Measurements from ENCODE around the gene UROS.

The UROS gene

GRCh38 chr10:125859128-125859817 lies 36.2 kb upstream of the UROS start:
- no peaks in the 10 kb centered on the region for H3K9me3 Mint-ChIP-seq
- no peaks in the 10 kb centered on the region for H3K27me3 Mint-ChIP-seq (ENCODE audit: low read depth)

GRCh38 chr10:125857185-125857760 lies 34.2 kb upstream of the UROS start:
- H3K36me3 Mint-ChIP-seq (ENCODE audit: low read depth) = peaks cover 24% of the 10 kb centered on the region
- no peak for TF ChIP-seq CTCF (IDR thresholded peaks at IDR 0.05; ENCODE audit: unreplicated experiment in 3 of 3)
- H3K9me3 Mint-ChIP-seq = no peaks in the 10 kb centered on the region
- no peak overlapping the region for H3K4me3 Mint-ChIP-seq
- H3K4me1 Mint-ChIP-seq = no peaks in the 10 kb centered on the region
- H3K27me3 Mint-ChIP-seq (ENCODE audit: low read depth) = no peaks in the 10 kb centered on the region
- H3K27ac Mint-ChIP-seq = no peak overlapping the region

More at GRCh38 chr10:125859128-125859817, 36.2 kb upstream of the UROS start:
- no peak overlapping the region for H3K4me3 Mint-ChIP-seq
- H3K36me3 Mint-ChIP-seq (ENCODE audit: low read depth) = peaks cover 14% of the 10 kb centered on the region
- TF ChIP-seq CTCF (IDR thresholded peaks at IDR 0.05; ENCODE audit: unreplicated experiment in 3 of 3) = no peak
- no peak overlapping the region for H3K27ac Mint-ChIP-seq
- no peaks in the 10 kb centered on the region for H3K4me1 Mint-ChIP-seq

- no peaks in the 10 kb centered on the region for H3K9me3 Mint-ChIP-seq
- H3K27me3 Mint-ChIP-seq (ENCODE audit: low read depth) = no peaks in the 10 kb centered on the region
- H3K27ac Mint-ChIP-seq = no peak overlapping the region
- H3K4me3 Mint-ChIP-seq = no peak overlapping the region
- no peaks in the 10 kb centered on the region for H3K4me1 Mint-ChIP-seq
- no peak for TF ChIP-seq CTCF (IDR thresholded peaks at IDR 0.05; ENCODE audit: unreplicated experiment in 3 of 3)
- H3K36me3 Mint-ChIP-seq (ENCODE audit: low read depth) = peaks cover 59% of the 10 kb centered on the region
Observed at GRCh38 chr10:125852487-125852886, 29.4 kb upstream of the UROS start.

GRCh38 chr10:125850766-125851731 lies 28.0 kb upstream of the UROS start:
- no peak for TF ChIP-seq CTCF (IDR thresholded peaks at IDR 0.05; ENCODE audit: unreplicated experiment in 3 of 3)
- H3K4me1 Mint-ChIP-seq = no peaks in the 10 kb centered on the region
- peaks cover 70% of the 10 kb centered on the region for H3K36me3 Mint-ChIP-seq (ENCODE audit: low read depth)
- H3K27me3 Mint-ChIP-seq (ENCODE audit: low read depth) = no peaks in the 10 kb centered on the region
- H3K27ac Mint-ChIP-seq = no peak overlapping the region
- H3K4me3 Mint-ChIP-seq = no peak overlapping the region
- H3K9me3 Mint-ChIP-seq = no peaks in the 10 kb centered on the region

GRCh38 chr10:125849448-125849847 lies 26.4 kb upstream of the UROS start:
- no peaks in the 10 kb centered on the region for H3K27me3 Mint-ChIP-seq (ENCODE audit: low read depth)

More at GRCh38 chr10:125849448-125849847, 26.4 kb upstream of the UROS start:
- Mint-ChIP-seq H3K4me3 (no peak overlapping the region), H3K9me3 (no peaks in the 10 kb centered on the region), H3K4me1 (peaks cover 8% of the 10 kb centered on the region), H3K36me3 (ENCODE audit: low read depth) (peaks cover 70% of the 10 kb centered on the region), H3K27ac (no peak overlapping the region)
- no peak for TF ChIP-seq CTCF (IDR thresholded peaks at IDR 0.05; ENCODE audit: unreplicated experiment in 3 of 3)
